ENCODE measurements around the gene REPS1. TPM values are rescaled to one million over a fixed set of nuclear protein-coding genes. Genes with fewer than 3 reads are reported as not detected.

Gene REPS1
- total RNA-seq, 1 experiment from 2014 or later: 28.6 TPM

DNA sequence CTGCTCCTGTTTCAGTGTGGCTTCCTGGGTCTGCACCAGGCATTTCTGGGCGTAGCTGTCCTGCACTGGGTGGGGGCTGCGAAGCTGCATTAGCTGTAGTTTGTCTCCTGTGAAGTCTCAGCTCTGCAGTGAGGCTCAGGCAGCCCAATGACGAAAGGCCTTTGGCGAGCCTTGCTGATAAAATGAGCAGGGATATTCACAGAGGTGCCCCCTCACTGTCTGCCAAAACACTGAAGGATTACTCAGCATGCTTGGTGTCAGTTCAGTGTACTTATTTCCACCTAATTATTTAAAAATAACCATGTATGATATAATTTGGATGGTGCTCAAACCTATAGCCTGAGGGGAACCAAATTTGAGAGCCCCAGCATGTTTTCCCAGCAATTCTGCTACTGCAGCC lies 118.7 kb downstream of the REPS1 start:
- in situ Hi-C loops (cut with HindIII; ENCODE audit: low pct_unique_long_range_greater_than_20kb, low sequenced_read_pairs): no loop called here

DNA sequence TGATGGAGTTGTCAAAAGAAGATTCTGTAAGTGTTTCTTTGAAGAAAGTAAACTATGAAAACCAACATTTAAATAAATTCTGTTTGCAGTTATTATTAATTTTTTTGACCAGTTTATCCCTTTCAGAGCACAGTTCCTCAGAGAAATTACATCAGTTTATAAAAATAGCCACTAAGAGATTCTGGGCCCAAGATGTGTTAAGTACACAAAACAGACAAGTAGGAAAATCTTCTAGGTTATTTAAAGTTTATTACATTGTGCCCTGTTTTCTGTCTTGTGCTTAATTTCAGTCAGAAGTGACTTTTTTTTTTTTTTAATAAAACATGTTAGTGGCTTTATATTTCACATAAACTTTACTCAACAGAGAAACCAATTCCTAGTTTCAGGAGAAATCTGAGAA lies 119.9 kb downstream of the REPS1 start:
- POLR2A ChIA-PET: no interaction called here
- in situ Hi-C loops (cut with HindIII; ENCODE audit: low pct_unique_long_range_greater_than_20kb, low sequenced_read_pairs): no loop called here
- H3K36me3 ChIP-seq (ENCODE audit: control insufficient read depth, insufficient read depth, low read length): no peaks in the 10 kb centered on the region
- no peaks in the 10 kb centered on the region for H3K27me3 ChIP-seq (ENCODE audit: control insufficient read depth, insufficient read depth, low read length)
- TF ChIP-seq, protein P1, sequence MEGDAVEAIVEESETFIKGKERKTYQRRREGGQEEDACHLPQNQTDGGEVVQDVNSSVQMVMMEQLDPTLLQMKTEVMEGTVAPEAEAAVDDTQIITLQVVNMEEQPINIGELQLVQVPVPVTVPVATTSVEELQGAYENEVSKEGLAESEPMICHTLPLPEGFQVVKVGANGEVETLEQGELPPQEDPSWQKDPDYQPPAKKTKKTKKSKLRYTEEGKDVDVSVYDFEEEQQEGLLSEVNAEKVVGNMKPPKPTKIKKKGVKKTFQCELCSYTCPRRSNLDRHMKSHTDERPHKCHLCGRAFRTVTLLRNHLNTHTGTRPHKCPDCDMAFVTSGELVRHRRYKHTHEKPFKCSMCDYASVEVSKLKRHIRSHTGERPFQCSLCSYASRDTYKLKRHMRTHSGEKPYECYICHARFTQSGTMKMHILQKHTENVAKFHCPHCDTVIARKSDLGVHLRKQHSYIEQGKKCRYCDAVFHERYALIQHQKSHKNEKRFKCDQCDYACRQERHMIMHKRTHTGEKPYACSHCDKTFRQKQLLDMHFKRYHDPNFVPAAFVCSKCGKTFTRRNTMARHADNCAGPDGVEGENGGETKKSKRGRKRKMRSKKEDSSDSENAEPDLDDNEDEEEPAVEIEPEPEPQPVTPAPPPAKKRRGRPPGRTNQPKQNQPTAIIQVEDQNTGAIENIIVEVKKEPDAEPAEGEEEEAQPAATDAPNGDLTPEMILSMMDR (IDR thresholded peaks at IDR 0.05): no peak
- TF ChIP-seq POLR2AphosphoS5 (IDR thresholded peaks at IDR 0.05; ENCODE audit: low read depth, low read length) (no peak), SIN3A (IDR thresholded peaks at IDR 0.05; ENCODE audit: borderline replicate concordance, insufficient read depth, low read depth, low read length) (no peak), TCF7L2 (IDR thresholded peaks at IDR 0.05; ENCODE audit: low read depth, low read length) (no peak)
- TF ChIP-seq, protein P2, sequence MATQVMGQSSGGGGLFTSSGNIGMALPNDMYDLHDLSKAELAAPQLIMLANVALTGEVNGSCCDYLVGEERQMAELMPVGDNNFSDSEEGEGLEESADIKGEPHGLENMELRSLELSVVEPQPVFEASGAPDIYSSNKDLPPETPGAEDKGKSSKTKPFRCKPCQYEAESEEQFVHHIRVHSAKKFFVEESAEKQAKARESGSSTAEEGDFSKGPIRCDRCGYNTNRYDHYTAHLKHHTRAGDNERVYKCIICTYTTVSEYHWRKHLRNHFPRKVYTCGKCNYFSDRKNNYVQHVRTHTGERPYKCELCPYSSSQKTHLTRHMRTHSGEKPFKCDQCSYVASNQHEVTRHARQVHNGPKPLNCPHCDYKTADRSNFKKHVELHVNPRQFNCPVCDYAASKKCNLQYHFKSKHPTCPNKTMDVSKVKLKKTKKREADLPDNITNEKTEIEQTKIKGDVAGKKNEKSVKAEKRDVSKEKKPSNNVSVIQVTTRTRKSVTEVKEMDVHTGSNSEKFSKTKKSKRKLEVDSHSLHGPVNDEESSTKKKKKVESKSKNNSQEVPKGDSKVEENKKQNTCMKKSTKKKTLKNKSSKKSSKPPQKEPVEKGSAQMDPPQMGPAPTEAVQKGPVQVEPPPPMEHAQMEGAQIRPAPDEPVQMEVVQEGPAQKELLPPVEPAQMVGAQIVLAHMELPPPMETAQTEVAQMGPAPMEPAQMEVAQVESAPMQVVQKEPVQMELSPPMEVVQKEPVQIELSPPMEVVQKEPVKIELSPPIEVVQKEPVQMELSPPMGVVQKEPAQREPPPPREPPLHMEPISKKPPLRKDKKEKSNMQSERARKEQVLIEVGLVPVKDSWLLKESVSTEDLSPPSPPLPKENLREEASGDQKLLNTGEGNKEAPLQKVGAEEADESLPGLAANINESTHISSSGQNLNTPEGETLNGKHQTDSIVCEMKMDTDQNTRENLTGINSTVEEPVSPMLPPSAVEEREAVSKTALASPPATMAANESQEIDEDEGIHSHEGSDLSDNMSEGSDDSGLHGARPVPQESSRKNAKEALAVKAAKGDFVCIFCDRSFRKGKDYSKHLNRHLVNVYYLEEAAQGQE (IDR thresholded peaks at IDR 0.05; ENCODE audit: insufficient read depth in 1 of 2, low read depth in 2 of 2, low read length in 1 of 2): no peak
- DNase-seq (ENCODE audit: low read depth, low spot score): no peak
- H3K4me1 ChIP-seq (ENCODE audit: control insufficient read depth, insufficient read depth, low read length): no peaks in the 10 kb centered on the region
- CTCF ChIA-PET: no interaction called here
- no peak for ATAC-seq
- no peak overlapping the region for H3K27ac ChIP-seq (ENCODE audit: low read length)
- BruUV-seq (replicated peaks): no TSS peak
- no peak overlapping the region for H3K4me3 ChIP-seq (ENCODE audit: low read depth in 2 of 2, low read length in 2 of 2)
- no peaks in the 10 kb centered on the region for H3K9me3 ChIP-seq (ENCODE audit: control insufficient read depth, insufficient read depth, low read depth, low read length)
- intact Hi-C loops (cut with micrococcal nuclease; ENCODE audit: unreplicated experiment): no loop called here

More for the DNA sequence above, 118.7 kb downstream of the REPS1 start:
- H3K4me3 ChIP-seq (ENCODE audit: low read depth in 2 of 2, low read length in 2 of 2): no peak overlapping the region
- no peaks in the 10 kb centered on the region for H3K4me1 ChIP-seq (ENCODE audit: control insufficient read depth, insufficient read depth, low read length)
- intact Hi-C loops (cut with micrococcal nuclease; ENCODE audit: unreplicated experiment): no loop called here
- no TSS peak for BruUV-seq (replicated peaks)
- CTCF ChIA-PET: no interaction called here
- TF ChIP-seq, protein P2 (IDR thresholded peaks at IDR 0.05; ENCODE audit: insufficient read depth in 1 of 2, low read depth in 2 of 2, low read length in 1 of 2): no peak
- TF ChIP-seq SIN3A (IDR thresholded peaks at IDR 0.05; ENCODE audit: borderline replicate concordance, insufficient read depth, low read depth, low read length) (no peak), TCF7L2 (IDR thresholded peaks at IDR 0.05; ENCODE audit: low read depth, low read length) (no peak)
- no peak for DNase-seq (ENCODE audit: low read depth, low spot score)
- ATAC-seq: no peak
- H3K27ac ChIP-seq (ENCODE audit: low read length): no peak overlapping the region
- no peaks in the 10 kb centered on the region for H3K9me3 ChIP-seq (ENCODE audit: control insufficient read depth, insufficient read depth, low read depth, low read length)
- H3K36me3 ChIP-seq (ENCODE audit: control insufficient read depth, insufficient read depth, low read length): no peaks in the 10 kb centered on the region
- POLR2A ChIA-PET: no interaction called here
- no peaks in the 10 kb centered on the region for H3K27me3 ChIP-seq (ENCODE audit: control insufficient read depth, insufficient read depth, low read length)

Measured in Panc1 (cell line).